ENCODE measurements around the gene XRRA1.

The XRRA1 gene

DNA sequence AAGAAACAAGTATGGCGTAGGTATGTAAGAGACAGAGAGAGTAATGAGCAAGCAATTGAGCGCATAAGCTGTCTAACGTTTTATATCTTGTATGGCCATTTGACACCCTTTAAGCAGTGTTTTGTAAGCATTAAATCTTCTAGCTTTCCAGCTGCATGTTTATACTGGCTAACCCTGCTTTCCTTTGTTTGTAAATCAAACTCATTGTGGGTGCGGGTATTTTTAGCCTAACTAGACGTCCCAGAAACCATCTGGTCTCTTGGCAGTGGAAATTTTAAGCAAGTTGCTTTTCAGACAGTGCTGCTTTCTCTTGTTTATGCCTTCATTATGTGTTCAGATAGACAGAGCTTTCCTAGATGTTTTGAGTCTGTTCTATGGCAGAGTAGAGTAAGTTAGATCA, 126.7 kb downstream of the XRRA1 start:
- Histone ChIP-seq H3K36me3 (ENCODE audit: control insufficient read depth in 2 of 2, insufficient read depth in 1 of 2, low read length in 2 of 2) (peaks cover 0 to 43% of the 10 kb centered on the region in 2 experiments; a peak in 1 of 3 replicates), H3K4me3 (ENCODE audit: low read depth, low read length) (no peak overlapping the region), H3K27ac (ENCODE audit: extremely low read depth, low read depth, low read length) (no peak overlapping the region), H3K4me1 (ENCODE audit: control insufficient read depth, insufficient read depth, low read length) (no peaks in the 10 kb centered on the region), H3K9me3 (ENCODE audit: control insufficient read depth, insufficient read depth, low read depth, low read length) (no peaks in the 10 kb centered on the region)
- ChIA-PET CTCF (interaction anchor here (0.8 kb wide), 1 partner anchor 63 kb away, joined by 3 read pairs; no protein-coding TSS in a partner anchor), POLR2A (no interaction called here)
- TF ChIP-seq PATZ1 (tag by site-specific recombination; IDR thresholded peaks at IDR 0.05) (no peak), ZNF292 (tag by site-specific recombination; IDR thresholded peaks at IDR 0.05; ENCODE audit: borderline replicate concordance, low read depth) (no peak), ZNF776 (tag by site-specific recombination; IDR thresholded peaks at IDR 0.05; ENCODE audit: borderline replicate concordance) (no peak), ZNF175 (tag by site-specific recombination; IDR thresholded peaks at IDR 0.05) (no peak), ZNF2 (tag by site-specific recombination; IDR thresholded peaks at IDR 0.05) (no peak), ZNF48 (tag by site-specific recombination; IDR thresholded peaks at IDR 0.05) (no peak), ZNF133 (tag by site-specific recombination; IDR thresholded peaks at IDR 0.05) (no peak), ZNF571 (tag by site-specific recombination; IDR thresholded peaks at IDR 0.05) (no peak), SCRT1 (tag by site-specific recombination; IDR thresholded peaks at IDR 0.05; ENCODE audit: borderline replicate concordance) (no peak), ZNF366 (tag by site-specific recombination; conservative IDR thresholded peaks at IDR 0.05) (no peak), SALL2 (tag by site-specific recombination; IDR thresholded peaks at IDR 0.05; ENCODE audit: borderline replicate concordance) (no peak), ZNF585B (tag by site-specific recombination; IDR thresholded peaks at IDR 0.05) (no peak), ZNF548 (tag by site-specific recombination; IDR thresholded peaks at IDR 0.05) (no peak), ZNF624 (tag by site-specific recombination; IDR thresholded peaks at IDR 0.05) (no peak), KLF16 (tag by site-specific recombination; IDR thresholded peaks at IDR 0.05) (no peak)
- TF ChIP-seq, protein P1, sequence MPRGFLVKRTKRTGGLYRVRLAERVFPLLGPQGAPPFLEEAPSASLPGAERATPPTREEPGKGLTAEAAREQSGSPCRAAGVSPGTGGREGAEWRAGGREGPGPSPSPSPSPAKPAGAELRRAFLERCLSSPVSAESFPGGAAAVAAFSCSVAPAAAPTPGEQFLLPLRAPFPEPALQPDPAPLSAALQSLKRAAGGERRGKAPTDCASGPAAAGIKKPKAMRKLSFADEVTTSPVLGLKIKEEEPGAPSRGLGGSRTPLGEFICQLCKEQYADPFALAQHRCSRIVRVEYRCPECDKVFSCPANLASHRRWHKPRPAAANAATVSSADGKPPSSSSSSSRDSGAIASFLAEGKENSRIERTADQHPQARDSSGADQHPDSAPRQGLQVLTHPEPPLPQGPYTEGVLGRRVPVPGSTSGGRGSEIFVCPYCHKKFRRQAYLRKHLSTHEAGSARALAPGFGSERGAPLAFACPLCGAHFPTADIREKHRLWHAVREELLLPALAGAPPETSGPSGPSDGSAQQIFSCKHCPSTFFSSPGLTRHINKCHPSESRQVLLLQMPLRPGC (tag by site-specific recombination; IDR thresholded peaks at IDR 0.05) = no peak
- TF ChIP-seq, protein P2, sequence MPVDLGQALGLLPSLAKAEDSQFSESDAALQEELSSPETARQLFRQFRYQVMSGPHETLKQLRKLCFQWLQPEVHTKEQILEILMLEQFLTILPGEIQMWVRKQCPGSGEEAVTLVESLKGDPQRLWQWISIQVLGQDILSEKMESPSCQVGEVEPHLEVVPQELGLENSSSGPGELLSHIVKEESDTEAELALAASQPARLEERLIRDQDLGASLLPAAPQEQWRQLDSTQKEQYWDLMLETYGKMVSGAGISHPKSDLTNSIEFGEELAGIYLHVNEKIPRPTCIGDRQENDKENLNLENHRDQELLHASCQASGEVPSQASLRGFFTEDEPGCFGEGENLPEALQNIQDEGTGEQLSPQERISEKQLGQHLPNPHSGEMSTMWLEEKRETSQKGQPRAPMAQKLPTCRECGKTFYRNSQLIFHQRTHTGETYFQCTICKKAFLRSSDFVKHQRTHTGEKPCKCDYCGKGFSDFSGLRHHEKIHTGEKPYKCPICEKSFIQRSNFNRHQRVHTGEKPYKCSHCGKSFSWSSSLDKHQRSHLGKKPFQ (tag by site-specific recombination; IDR thresholded peaks at IDR 0.05) = no peak

DNA sequence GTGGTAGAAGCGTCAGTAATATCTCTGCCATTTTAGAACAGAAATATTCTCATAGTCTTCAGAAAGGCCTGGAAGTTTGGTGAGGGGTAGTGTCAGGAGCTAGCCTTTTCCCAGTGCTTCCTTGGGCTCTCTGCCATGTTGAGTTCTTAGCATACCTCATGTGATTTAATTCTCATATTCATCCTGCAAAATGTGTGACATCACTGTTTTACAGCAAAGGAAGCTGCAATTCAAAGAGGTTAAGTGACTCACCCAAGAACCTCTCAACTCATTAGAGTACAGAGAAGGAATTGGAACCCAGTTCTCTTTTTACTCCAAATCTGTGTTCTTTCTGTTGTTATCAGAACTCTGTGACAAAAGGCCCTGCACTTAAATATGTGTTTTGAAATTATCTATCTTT, 128.1 kb downstream of the XRRA1 start:
- ChIA-PET CTCF (interaction anchor here (0.6 kb wide), 1 partner anchor 320 kb away, joined by 4 read pairs; no protein-coding TSS in a partner anchor), POLR2A (interaction anchor here (1.2 kb wide), 1 partner anchor 8 kb away, joined by 3 read pairs; no protein-coding TSS in a partner anchor)
- H3K4me1 ChIP-seq (ENCODE audit: control insufficient read depth, insufficient read depth, low read length) = no peaks in the 10 kb centered on the region
- no peaks in the 10 kb centered on the region for H3K9me3 ChIP-seq (ENCODE audit: control insufficient read depth, insufficient read depth, low read depth, low read length)
- H3K4me3 ChIP-seq (ENCODE audit: low read depth, low read length) = no peak overlapping the region
- TF ChIP-seq KLF10 (tag by site-specific recombination; IDR thresholded peaks at IDR 0.05) (no peak), ZNF138 (tag by site-specific recombination; IDR thresholded peaks at IDR 0.05; ENCODE audit: borderline replicate concordance) (no peak), ZNF148 (tag by site-specific recombination; IDR thresholded peaks at IDR 0.05; ENCODE audit: borderline replicate concordance) (no peak), KLF8 (tag by site-specific recombination; IDR thresholded peaks at IDR 0.05) (no peak)
- TF ChIP-seq, protein P3, sequence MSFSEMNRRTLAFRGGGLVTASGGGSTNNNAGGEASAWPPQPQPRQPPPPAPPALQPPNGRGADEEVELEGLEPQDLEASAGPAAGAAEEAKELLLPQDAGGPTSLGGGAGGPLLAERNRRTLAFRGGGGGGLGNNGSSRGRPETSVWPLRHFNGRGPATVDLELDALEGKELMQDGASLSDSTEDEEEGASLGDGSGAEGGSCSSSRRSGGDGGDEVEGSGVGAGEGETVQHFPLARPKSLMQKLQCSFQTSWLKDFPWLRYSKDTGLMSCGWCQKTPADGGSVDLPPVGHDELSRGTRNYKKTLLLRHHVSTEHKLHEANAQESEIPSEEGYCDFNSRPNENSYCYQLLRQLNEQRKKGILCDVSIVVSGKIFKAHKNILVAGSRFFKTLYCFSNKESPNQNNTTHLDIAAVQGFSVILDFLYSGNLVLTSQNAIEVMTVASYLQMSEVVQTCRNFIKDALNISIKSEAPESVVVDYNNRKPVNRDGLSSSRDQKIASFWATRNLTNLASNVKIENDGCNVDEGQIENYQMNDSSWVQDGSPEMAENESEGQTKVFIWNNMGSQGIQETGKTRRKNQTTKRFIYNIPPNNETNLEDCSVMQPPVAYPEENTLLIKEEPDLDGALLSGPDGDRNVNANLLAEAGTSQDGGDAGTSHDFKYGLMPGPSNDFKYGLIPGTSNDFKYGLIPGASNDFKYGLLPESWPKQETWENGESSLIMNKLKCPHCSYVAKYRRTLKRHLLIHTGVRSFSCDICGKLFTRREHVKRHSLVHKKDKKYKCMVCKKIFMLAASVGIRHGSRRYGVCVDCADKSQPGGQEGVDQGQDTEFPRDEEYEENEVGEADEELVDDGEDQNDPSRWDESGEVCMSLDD (tag by site-specific recombination; IDR thresholded peaks at IDR 0.05) = no peak
- H3K27ac ChIP-seq (ENCODE audit: extremely low read depth, low read depth, low read length) = no peak overlapping the region
- peaks cover 0 to 38% of the 10 kb centered on the region in 2 experiments; a peak in 1 of 3 replicates for H3K36me3 ChIP-seq (ENCODE audit: control insufficient read depth in 2 of 2, insufficient read depth in 1 of 2, low read length in 2 of 2)

Measured in HEK293 (cell line).